Neural cell (in vitro differentiated cells): Measurements from ENCODE around the gene GSG1L2.

Experiments used
- CTCF ChIP-seq: fragments of 450-650 bp; IDR thresholded peaks from 2 replicates; pipeline ENCODE4 v1.5.1; 2014; ENCODE audit warnings: antibody characterized with exemption, mild to moderate bottlenecking, moderate library complexity; ENCODE audit not compliant: poor library complexity, severe bottlenecking
- EP300 ChIP-seq: fragments of 450-650 bp; conservative IDR thresholded peaks from 2 replicates; pipeline ENCODE4 v1.6.1; 2014; ENCODE audit warnings: antibody characterized with exemption, mild to moderate bottlenecking, moderate library complexity; ENCODE audit not compliant: poor library complexity, severe bottlenecking
- EZH2 ChIP-seq: fragments of 200-600, 300-800 bp; shearing (Covaris generic), sonication (generic); IDR thresholded peaks from 2 replicates; pipeline ENCODE4 v1.6.1; 2014; ENCODE audit warnings: antibody characterized with exemption, low read length, borderline replicate concordance, mild to moderate bottlenecking; ENCODE audit not compliant: insufficient read depth, poor library complexity, severe bottlenecking
- MXI1 ChIP-seq: fragments of 450-650 bp; conservative IDR thresholded peaks from 2 replicates; pipeline ENCODE4 v1.6.1; 2014; ENCODE audit warnings: antibody characterized with exemption, mild to moderate bottlenecking; ENCODE audit not compliant: poor library complexity, severe bottlenecking
- POLR2AphosphoS5 ChIP-seq: IDR thresholded peaks from 2 replicates; pipeline ENCODE4 v1.6.1; 2012
- RAD21 ChIP-seq: fragments of 450-650 bp; conservative IDR thresholded peaks from 2 replicates; pipeline ENCODE4 v1.6.1; 2014; ENCODE audit warnings: antibody characterized with exemption, mild to moderate bottlenecking, moderate library complexity
- REST ChIP-seq: IDR thresholded peaks from 2 replicates; pipeline ENCODE4 v1.6.1; 2012; ENCODE audit warnings: borderline replicate concordance
- TAF1 ChIP-seq: IDR thresholded peaks from 2 replicates; pipeline ENCODE4 v1.6.1; 2012; ENCODE audit warnings: low read depth

- TF ChIP-seq EZH2: no peak
- TF ChIP-seq CTCF: no peak
- TF ChIP-seq REST: no peak
- TF ChIP-seq POLR2AphosphoS5: no peak
- TF ChIP-seq MXI1: no peak
- TF ChIP-seq TAF1: no peak
- TF ChIP-seq EP300: no peak
- no peak for TF ChIP-seq RAD21
These were observed 20.3 kb upstream of the GSG1L2 start for GRCh38 chr17:9842057-9842758.
